GM18909 (cell line): ENCODE results near the gene ARHGAP26.

Experiments
- ATAC-seq: cut with Tn5 transposase; IDR thresholded peaks from one replicate; pipeline ENCODE4 v1.9.1; 2021; ENCODE audit warnings: mild to moderate bottlenecking; ENCODE audit not compliant: unreplicated experiment, poor library complexity

The ARHGAP26 gene

GRCh38 chr5:143139585-143139984 lies 369.4 kb downstream of the ARHGAP26 start:
- no peak for ATAC-seq

GRCh38 chr5:143140492-143141203 lies 370.5 kb downstream of the ARHGAP26 start:
- no peak for ATAC-seq

- ATAC-seq: no peak
Measured at GRCh38 chr5:143141652-143142051, 371.5 kb downstream of the ARHGAP26 start.

GRCh38 chr5:143142596-143143435 lies 372.6 kb downstream of the ARHGAP26 start:
- ATAC-seq: no peak

GRCh38 chr5:143143973-143144372 lies 373.8 kb downstream of the ARHGAP26 start:
- ATAC-seq: no peak

GRCh38 chr5:143145243-143146160 lies 375.3 kb downstream of the ARHGAP26 start:
- no peak for ATAC-seq

- no peak for ATAC-seq
Measured at GRCh38 chr5:143146161-143146560, 376.0 kb downstream of the ARHGAP26 start.

- no peak for ATAC-seq
Measured at GRCh38 chr5:143147383-143147782, 377.2 kb downstream of the ARHGAP26 start.

GRCh38 chr5:143147902-143148301 lies 377.7 kb downstream of the ARHGAP26 start:
- ATAC-seq: no peak

- ATAC-seq: no peak
Measured at GRCh38 chr5:143148771-143149170, 378.6 kb downstream of the ARHGAP26 start.

- no peak for ATAC-seq
Measured at GRCh38 chr5:143149759-143150158, 379.6 kb downstream of the ARHGAP26 start.

- ATAC-seq: no peak
Measured at GRCh38 chr5:143151056-143151700, 381.0 kb downstream of the ARHGAP26 start.

- no peak for ATAC-seq
Measured at GRCh38 chr5:143152445-143152844, 382.3 kb downstream of the ARHGAP26 start.

- ATAC-seq: no peak
Measured at GRCh38 chr5:143153332-143154119, 383.3 kb downstream of the ARHGAP26 start.

- no peak for ATAC-seq
Measured at GRCh38 chr5:143154510-143155370, 384.6 kb downstream of the ARHGAP26 start.

- ATAC-seq: no peak
Measured at GRCh38 chr5:143155455-143155854, 385.3 kb downstream of the ARHGAP26 start.

- no peak for ATAC-seq
Measured at GRCh38 chr5:143156086-143156485, 385.9 kb downstream of the ARHGAP26 start.

GRCh38 chr5:143156572-143156971 lies 386.4 kb downstream of the ARHGAP26 start:
- ATAC-seq: no peak
